T-helper 2 cell treated with Interferon-gamma antibody and Interleukin-4, amounts not matched to agents 100 ng/mL and 5 ng/mL, for 36 hours (primary cell): Measurements from ENCODE around the gene CTIF. TPM values are rescaled to one million over a fixed set of nuclear protein-coding genes. Genes with fewer than 3 reads are reported as not detected.

Experiments
- intact Hi-C: fragments of 100-400 bp; cut with micrococcal nuclease; formaldehyde crosslinking; loops from one replicate; pipeline ENCODE4 v1.15.1; 2023
- total RNA-seq: library from RNA; stranded (reverse); gene quantifications from 2 replicates; pipeline ENCODE4 v1.2.3, GENCODE V29; 2022

The CTIF gene
- total RNA-seq, 1 donor from 2014 or later: 2.4 TPM

DNA sequence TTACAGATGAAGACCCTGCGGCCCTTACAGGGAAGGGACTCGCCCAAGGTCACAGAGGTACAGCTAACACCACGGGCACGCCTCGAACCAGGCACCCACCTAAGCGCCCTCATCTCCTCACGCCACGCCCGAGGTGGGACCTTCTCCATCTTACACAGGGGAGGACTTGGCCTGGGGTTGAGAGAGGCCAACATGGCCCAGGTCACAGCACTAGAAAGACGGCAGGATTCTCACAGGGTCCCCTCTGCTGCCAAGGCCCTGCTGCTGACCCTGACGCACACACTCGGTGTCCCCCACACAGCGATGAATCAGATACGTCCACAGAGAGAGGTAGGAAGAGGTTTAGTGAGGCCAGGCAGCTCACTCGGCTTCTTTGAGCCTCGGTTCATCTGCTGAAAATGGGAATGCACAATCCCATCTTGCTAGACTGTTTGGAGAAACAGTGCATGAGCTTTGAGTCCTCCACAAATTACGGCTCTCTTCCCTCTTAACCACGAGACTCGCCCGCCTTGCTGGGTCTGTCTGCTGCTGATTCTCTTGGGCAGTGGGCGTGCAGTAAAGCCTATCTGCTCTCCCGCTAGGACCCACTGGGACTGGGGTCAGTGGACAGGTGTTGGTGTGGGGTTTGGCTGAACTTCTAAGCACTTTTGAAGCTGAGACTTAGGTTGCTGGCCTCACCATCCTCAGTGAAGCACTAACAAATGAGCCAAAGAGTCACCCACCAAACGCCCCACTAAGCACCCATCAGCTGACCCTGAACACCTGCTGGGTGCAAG lies 332.7 kb downstream of the CTIF start:
- intact Hi-C loops: no loop called here

- intact Hi-C loops: no loop called here
Observed at GRCh38 chr18:48872234-48873145, 333.7 kb downstream of the CTIF start.

DNA sequence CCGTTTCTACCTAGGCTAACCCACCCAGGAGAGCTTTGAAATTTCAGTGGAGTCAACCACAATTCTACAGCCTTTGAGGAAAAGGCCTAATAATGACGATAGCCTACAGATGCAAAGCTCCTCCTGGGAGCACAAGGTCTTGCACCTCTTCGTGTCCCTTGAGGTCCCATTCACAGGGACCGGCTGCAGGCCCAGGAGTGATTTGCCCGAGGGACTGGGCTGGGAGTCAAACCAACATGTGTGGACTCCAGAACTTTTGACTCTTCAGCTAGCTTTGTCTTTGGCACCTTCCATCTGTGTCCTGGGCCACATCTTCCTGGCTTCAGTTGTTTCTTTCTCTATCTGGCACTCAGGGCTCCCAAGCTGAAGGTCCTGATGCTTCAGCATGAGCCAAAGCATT lies 335.4 kb downstream of the CTIF start:
- intact Hi-C loops: no loop called here

- intact Hi-C loops: no loop called here
Observed at GRCh38 chr18:48874701-48875162, 335.9 kb downstream of the CTIF start.

DNA sequence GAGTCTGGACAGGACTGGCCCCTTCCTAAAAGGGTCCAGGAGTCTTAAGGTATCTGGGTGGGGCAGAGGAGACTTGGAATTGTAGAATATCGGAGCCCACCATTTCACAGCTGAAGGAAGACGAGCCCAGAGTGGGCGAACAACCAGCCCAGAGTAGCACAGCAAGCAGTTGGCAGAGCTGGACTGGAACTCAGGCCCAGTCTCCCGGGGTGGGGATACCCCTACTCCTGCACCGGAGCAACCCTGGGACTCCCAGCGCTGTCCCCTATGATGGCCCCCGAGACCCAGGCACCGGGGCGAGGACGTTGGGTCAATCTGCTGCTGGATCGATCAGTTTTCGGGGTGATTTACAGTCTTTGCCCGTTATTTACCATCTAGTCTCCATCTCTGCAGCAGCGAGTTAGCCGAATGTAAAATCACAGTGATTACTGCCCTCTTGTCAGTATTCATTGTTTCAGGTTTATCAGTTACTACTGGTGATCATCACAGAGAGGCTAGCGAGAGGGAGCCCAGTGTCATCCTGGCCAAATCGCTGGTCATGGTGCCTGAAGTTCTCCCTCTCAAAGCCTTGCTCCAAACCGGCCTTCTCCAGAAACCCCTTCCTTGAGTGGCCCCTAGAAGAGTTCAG lies 336.6 kb downstream of the CTIF start:
- intact Hi-C loops: no loop called here

DNA sequence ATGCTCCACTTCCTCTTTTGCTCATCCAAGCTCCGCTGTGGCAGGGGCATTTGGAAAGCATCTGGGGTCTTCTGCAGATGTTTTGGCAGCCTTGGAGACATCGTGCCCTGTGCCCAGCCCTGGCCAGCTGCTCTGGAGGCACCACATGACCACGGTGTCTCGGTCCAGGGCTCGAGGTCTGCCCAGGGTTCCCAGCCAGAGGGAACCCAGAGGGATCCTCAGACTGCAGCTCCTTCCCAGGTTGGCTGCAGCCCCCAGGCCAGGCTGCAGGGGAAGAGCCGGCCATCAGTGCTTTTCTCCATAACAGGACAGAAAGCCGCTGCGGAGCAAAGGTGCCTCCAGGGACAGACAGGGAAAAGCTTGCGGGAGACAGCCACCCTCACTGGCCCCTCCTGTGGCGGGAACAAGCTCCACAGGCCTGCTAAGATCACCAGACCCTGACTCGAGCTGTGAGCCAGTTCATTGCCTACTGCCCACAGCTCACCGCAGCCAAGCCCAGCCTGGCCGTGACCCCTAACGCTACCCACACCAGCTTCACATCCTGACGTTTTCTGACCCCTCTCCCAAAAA lies 337.2 kb downstream of the CTIF start:
- intact Hi-C loops: no loop called here

GRCh38 chr18:48876590-48876989 lies 337.8 kb downstream of the CTIF start:
- intact Hi-C loops: no loop called here

DNA sequence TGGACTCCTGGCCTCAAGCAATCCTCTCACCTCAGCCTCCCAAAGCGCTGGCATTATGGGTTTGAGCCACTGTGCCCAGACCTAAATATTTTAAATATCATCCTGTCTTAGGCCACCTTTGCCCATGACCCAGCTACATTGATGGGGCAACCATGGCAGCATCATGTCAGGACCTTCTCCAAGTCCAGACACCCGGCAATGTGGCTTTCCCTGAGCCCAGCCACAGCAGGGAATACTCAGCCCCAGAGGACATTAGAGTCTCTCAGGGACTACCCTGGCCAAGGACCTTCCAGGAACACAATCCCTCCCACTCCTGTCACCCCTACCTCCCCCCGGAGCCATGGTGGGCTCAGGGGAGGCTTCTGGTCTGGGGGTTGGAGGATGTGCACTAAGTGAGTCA lies 339.1 kb downstream of the CTIF start:
- intact Hi-C loops: no loop called here

- intact Hi-C loops: no loop called here
Observed at GRCh38 chr18:48878471-48878870, 339.6 kb downstream of the CTIF start.

- intact Hi-C loops: no loop called here
Observed at GRCh38 chr18:48879008-48879431, 340.2 kb downstream of the CTIF start.

GRCh38 chr18:48880931-48881330 lies 342.1 kb downstream of the CTIF start:
- intact Hi-C loops: no loop called here

DNA sequence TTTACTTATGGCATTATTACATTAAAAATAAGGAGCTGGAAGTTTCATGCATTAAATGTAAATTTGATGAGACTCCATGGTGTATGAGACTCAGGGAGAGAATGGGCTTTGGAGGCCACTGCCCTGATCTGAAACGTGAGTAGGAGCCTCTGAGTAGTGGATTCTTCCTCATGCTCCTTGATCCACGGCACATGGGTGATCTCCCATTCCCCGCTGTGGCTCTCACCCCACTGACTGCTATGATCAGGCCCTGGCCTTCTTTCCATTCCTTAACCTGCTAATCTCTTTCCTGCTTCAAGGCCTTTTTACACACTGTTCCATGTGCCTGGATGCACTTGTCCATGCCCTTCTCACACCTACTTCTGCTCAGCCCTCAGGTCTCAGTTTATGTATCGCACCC lies 343.5 kb downstream of the CTIF start:
- intact Hi-C loops: no loop called here

DNA sequence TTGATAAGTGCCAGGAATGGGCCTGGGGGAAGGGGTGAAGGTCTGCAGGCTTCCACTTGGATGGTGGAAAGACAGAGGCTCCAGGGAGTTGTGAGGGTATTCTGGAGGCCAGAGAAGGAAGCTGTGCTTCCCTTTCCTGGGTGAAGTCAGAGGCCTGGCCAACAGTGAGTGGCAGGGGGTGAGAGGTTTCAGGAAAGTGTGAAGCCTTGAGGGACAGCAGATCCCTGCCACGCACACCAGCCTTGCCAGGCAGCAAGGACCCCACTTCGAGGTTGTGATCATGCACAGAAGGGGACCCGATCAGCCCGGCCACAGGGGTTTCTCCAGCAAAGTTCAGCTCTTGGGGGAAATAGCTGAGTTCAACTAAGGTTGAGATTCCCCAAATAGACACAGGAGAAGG lies 345.5 kb downstream of the CTIF start:
- intact Hi-C loops: no loop called here

DNA sequence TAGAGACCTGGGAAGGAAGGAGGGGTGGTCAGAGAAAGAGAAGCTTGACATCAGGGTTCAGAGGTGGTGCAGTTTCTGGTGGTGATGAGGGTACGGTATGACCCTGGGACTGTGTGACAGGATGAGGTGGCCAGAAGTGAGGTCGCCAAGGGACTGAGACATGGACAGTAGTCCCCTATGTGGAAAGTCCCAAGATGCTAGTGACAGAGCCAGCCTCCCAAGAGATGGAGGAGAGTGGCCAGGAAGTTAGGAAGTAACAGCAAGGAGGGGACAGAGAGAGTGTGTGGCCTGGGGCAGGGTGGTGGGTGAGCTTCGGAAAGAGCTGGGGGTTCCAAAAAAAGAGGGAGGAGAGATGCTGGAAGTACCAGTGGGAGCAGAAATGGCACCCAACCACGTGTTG lies 345.9 kb downstream of the CTIF start:
- intact Hi-C loops: no loop called here

GRCh38 chr18:48885266-48885923 lies 346.6 kb downstream of the CTIF start:
- intact Hi-C loops: no loop called here

GRCh38 chr18:48885924-48886400 lies 347.1 kb downstream of the CTIF start:
- intact Hi-C loops: no loop called here

DNA sequence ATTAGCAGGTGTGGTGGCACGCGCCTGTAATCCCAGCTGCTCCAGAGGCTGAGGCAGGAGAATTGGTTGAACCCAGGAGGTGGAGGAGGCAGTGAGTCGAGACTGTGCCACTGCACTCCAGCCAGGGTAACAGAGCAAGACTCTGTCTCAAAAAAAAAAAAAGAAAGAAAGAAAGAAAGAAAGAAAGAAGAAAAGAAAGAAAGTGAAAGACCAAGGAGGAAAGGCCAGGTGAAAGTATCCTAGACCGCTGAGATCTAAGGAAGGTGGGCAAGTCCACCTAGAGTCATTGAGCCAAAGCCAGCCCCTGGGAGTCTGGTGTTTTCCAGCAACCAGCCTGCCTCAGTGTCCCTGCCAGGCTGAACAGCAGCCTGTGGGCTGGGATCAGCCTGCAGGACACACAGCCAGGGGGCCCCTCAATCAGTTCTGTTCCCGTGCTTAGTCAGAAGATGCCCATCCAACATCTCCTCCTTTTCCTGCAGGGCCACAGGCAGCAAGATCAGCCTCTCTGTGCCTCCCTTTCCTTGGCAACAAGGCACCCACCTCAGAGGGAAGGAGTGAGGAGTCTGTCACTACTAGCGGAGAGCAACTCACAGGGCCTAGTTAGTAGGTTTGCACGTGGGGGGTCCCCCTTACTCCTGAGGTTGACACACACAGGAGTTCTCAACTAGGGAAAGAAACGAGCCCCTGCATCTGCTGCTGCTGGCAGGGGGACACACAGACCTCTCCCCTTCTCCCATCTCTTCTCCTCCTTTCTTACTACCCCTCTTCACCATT lies 347.9 kb downstream of the CTIF start:
- intact Hi-C loops: no loop called here

DNA sequence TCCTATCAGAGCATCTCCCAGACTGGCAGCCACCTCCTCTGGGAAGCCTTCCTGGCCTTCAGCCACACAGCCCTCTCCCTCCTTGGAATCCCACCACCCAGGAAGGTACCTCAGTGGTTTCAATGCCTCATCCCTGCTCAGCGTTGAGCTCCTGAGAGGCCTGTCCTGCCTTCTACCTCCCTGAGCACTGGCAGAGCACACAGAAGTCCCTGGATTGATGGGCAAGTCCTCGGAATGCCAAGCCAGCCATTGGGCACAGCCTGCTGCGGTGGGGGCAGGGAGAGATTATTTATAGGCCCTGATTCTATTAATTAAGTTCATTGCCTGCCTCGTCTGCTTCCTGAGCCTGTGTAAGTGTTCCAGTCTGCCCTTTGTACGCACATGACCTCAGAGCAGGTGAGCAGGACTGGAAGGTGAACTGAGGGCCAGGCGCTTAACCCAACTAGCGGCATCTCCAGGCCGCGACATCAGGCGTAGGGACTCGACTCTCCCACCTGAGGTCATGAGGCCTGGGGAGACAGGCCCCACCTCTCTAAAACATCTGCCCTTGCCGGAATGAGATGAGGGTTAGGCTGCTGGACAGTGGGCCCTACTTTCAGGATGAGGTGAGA lies 348.6 kb downstream of the CTIF start:
- intact Hi-C loops: no loop called here

- intact Hi-C loops: no loop called here
Observed at GRCh38 chr18:48887905-48888772, 349.3 kb downstream of the CTIF start.
